CD8-positive, alpha-beta memory T cell (primary cell): ENCODE results near the gene CFAP52. TPM values are rescaled to one million over a fixed set of nuclear protein-coding genes. Genes with fewer than 3 reads are reported as not detected.
A peak's percentile ranks its signal among the peaks of the same experiment; 100 is the strongest.
"Not testable (repeated sequence)": the region's sequence is repeated elsewhere in the genome, so short reads cannot be mapped to it uniquely, and the experiment has no call there.

Experiments used
- CTCF ChIA-PET: fragments of 350-600 bp; sonication (Branson Sonifier 250); formaldehyde crosslinking; loops from one replicate; lab custom pipeline; 2021; ENCODE audit warnings: antibody characterized with exemption; lab: Charles Lee
- POLR2A ChIA-PET: fragments of 350-600 bp; sonication (Branson Sonifier 250); formaldehyde crosslinking; loops from one replicate; lab custom pipeline; 2021; ENCODE audit warnings: antibody characterized with exemption; lab: Charles Lee
- DNase-seq, 5 donors: peaks; one replicate each; pipeline versions ENCODE4 v3.0.0 to v3.0.0-alpha.2; 2020 to 2022; ENCODE audit warnings: mixed read lengths in 1 of 5
- H3K27ac ChIP-seq: one replicate; pipeline ENCODE4 v1.7.0; 2013; ENCODE audit warnings: low read depth, mild to moderate bottlenecking, low read length, moderate library complexity
- H3K27me3 ChIP-seq: 2 replicates; pipeline ENCODE4 v1.7.0; 2013; ENCODE audit warnings: low read length, mild to moderate bottlenecking; ENCODE audit not compliant: insufficient read depth, poor library complexity, severe bottlenecking
- H3K36me3 ChIP-seq: 2 replicates; pipeline ENCODE4 v1.7.0; 2013; ENCODE audit warnings: mild to moderate bottlenecking, low read length, moderate library complexity; ENCODE audit not compliant: insufficient read depth
- H3K4me1 ChIP-seq: 2 replicates; pipeline ENCODE4 v1.7.0; 2013; ENCODE audit warnings: mild to moderate bottlenecking, low read length, moderate library complexity; ENCODE audit not compliant: insufficient read depth
- H3K4me3 ChIP-seq: 2 replicates; pipeline ENCODE4 v1.7.0; 2013; ENCODE audit warnings: mild to moderate bottlenecking, low read length
- H3K9me3 ChIP-seq: 2 replicates; pipeline ENCODE4 v1.7.0; 2013; ENCODE audit warnings: mild to moderate bottlenecking, low read length
- H3K27ac Mint-ChIP-seq, 8 donors: one replicate each; pipeline ENCODE4 v1.8.0; 2020 to 2021; ENCODE audit warnings: mixed read lengths in 8 of 8, mild to moderate bottlenecking in 6 of 8, inconsistent platforms in 3 of 8, moderate library complexity in 3 of 8
- H3K27me3 Mint-ChIP-seq, 2 donors: one replicate each; pipeline ENCODE4 v1.8.0; 2020 to 2021; ENCODE audit warnings: mixed read lengths in 2 of 2, mild to moderate bottlenecking in 1 of 2, moderate library complexity in 1 of 2
- H3K36me3 Mint-ChIP-seq, 3 donors: one replicate each; pipeline ENCODE4 v1.8.0; 2020 to 2021; ENCODE audit warnings: mixed read lengths in 3 of 3, inconsistent platforms in 1 of 3, mild to moderate bottlenecking in 1 of 3
- H3K4me1 Mint-ChIP-seq, 3 donors: one replicate each; pipeline ENCODE4 v1.8.0; 2020 to 2021; ENCODE audit warnings: mixed read lengths in 3 of 3, inconsistent platforms in 1 of 3, mild to moderate bottlenecking in 1 of 3
- H3K4me3 Mint-ChIP-seq, 7 donors: one replicate each; pipeline ENCODE4 v1.8.0; 2020 to 2021; ENCODE audit warnings: mixed read lengths in 7 of 7, mild to moderate bottlenecking in 6 of 7, moderate library complexity in 4 of 7, inconsistent platforms in 2 of 7
- H3K9me3 Mint-ChIP-seq, 5 donors: one replicate each; pipeline ENCODE4 v1.8.0; 2020 to 2022; ENCODE audit warnings: mixed read lengths in 5 of 5, mild to moderate bottlenecking in 3 of 5, moderate library complexity in 2 of 5, inconsistent platforms in 1 of 5
- polyA plus RNA-seq: library from polyadenylated mRNA; unstranded; fragments of 300-500 nt; fragmentation: Illumina TruSeq; gene quantifications from one replicate; pipeline ENCODE4 v1.2.3, GENCODE V29; 2021
- total RNA-seq, 2 experiments: library from RNA; stranded (reverse); gene quantifications; one replicate each; pipeline ENCODE4 v1.2.3, GENCODE V29; 2021

CFAP52 gene
- total and polyA plus RNA-seq, 3 experiments from 2014 or later: not detected

DNA sequence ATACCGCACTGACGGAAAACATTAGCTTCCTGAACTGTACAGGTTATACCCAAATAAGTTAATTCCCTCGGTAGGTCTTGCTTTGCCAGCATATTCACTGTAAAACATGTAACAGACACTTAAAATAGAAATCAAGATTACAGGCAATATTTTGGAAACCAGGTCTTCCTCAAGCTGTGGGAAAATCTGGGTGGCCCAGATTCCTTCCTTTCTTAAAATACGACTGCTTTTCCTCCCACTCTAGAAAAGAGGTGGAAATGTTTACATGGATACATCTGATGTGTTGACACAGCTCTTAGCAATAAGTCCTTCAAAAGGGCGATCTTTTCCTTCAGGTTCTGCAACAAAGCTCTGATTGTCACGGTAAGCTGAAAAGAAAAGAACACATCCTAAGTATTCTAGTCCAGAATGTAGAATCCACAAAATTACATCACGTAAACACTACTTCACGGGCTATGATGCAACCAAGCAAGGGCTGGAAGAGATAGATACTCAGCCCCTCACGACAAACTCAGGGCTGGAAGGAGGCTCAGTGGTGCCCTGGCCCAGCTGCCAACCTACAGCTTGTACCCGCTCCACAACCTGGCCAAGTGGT, 19.2 kb upstream of the CFAP52 start:
- Histone ChIP-seq H3K9me3 (no peaks in the 10 kb centered on the region), H3K27ac (no peak overlapping the region), H3K4me3 (no peak overlapping the region), H3K4me1 (no peaks in the 10 kb centered on the region), H3K36me3 (no peaks in the 10 kb centered on the region), H3K27me3 (no peaks in the 10 kb centered on the region)
- peaks cover 1 to 14% (median 2%) of the 10 kb centered on the region in 3 donors for H3K4me1 Mint-ChIP-seq
- H3K36me3 Mint-ChIP-seq: peaks cover 1 to 40% (median 4%) of the 10 kb centered on the region in 3 donors
- H3K27me3 Mint-ChIP-seq: no peaks in the 10 kb centered on the region
- CTCF ChIA-PET: interaction anchor here (1.5 kb wide), 1 partner anchor 8 kb away, joined by 4 read pairs; no protein-coding TSS in a partner anchor
- no peak overlapping the region for H3K27ac Mint-ChIP-seq
- H3K9me3 Mint-ChIP-seq: no peaks in the 10 kb centered on the region
- no peak overlapping the region for H3K4me3 Mint-ChIP-seq
- POLR2A ChIA-PET: no interaction called here
- no peak for DNase-seq

DNA sequence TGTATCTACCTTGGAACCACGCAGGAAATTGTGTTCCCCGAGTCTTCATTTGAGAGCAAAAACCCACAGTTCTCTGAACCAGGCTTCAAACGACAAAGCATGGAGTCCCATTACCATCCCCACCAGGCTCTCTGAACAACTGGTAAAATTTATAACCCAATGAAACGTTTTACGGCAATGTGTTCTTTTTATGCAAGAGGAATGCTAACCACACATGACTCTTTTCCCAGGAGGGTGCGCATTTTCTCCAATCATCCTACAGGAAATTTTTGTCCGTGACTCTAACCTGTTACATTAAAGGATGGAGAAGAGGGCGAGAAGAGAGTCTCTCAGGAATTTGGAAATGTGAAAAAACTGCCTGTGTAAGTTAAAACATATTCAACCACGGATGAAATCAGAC, 18.6 kb upstream of the CFAP52 start:
- Mint-ChIP-seq H3K9me3 (no peaks in the 10 kb centered on the region), H3K27ac (no peak overlapping the region), H3K4me3 (no peak overlapping the region), H3K4me1 (peaks cover 7 to 20% (median 7%) of the 10 kb centered on the region in 3 donors), H3K36me3 (peaks cover 6 to 45% (median 8%) of the 10 kb centered on the region in 3 donors), H3K27me3 (no peaks in the 10 kb centered on the region)
- no peak overlapping the region for H3K4me3 ChIP-seq
- no peak for DNase-seq
- ChIA-PET POLR2A (no interaction called here), CTCF (no interaction called here)
- H3K27me3 ChIP-seq: no peaks in the 10 kb centered on the region
- no peak overlapping the region for H3K27ac ChIP-seq
- no peaks in the 10 kb centered on the region for H3K36me3 ChIP-seq
- H3K4me1 ChIP-seq: no peaks in the 10 kb centered on the region
- H3K9me3 ChIP-seq: no peaks in the 10 kb centered on the region

DNA sequence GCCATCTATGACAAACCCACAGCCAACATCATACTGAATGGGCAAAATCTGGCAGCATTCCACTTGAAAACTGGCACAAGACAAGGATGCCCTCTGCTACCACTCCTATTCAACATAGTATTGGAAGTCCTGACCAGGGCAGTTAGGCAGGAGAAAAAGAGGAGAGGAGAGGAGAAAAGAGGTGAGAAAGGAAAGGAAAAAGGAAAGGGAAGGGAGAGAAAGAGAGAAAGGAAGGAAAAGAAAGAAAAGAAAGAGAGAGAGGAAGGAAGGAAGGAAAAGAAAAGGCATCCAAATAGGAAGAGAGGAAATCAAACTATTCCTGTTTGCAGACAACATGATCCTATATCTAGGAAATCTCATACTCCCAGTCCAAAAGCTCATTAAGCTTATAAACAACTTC, 12.3 kb upstream of the CFAP52 start:
- H3K36me3 Mint-ChIP-seq: peaks cover 17 to 45% (median 17%) of the 10 kb centered on the region in 3 donors
- H3K9me3 ChIP-seq: no peaks in the 10 kb centered on the region
- no peaks in the 10 kb centered on the region for H3K36me3 ChIP-seq
- H3K27ac ChIP-seq: no peak overlapping the region
- H3K27me3 ChIP-seq: no peaks in the 10 kb centered on the region
- no peaks in the 10 kb centered on the region for H3K9me3 Mint-ChIP-seq
- peak overlapping the region in 2 of 7 donors; percentile 25 to 36 for H3K4me3 Mint-ChIP-seq
- DNase-seq: no peak
- ChIA-PET CTCF (interaction anchor here (1.3 kb wide), 1 partner anchor 7 kb away, joined by 4 read pairs; no protein-coding TSS in a partner anchor), POLR2A (no interaction called here)
- H3K4me3 ChIP-seq: no peak overlapping the region
- peaks cover 13% of the 10 kb centered on the region for H3K4me1 ChIP-seq
- H3K27me3 Mint-ChIP-seq: peaks cover 0 to 1% of the 10 kb centered on the region in 2 donors
- peak overlapping the region in 4 of 8 donors; percentile 7 to 75 (median 67) for H3K27ac Mint-ChIP-seq
- H3K4me1 Mint-ChIP-seq: peaks cover 40 to 58% (median 49%) of the 10 kb centered on the region in 3 donors

DNA sequence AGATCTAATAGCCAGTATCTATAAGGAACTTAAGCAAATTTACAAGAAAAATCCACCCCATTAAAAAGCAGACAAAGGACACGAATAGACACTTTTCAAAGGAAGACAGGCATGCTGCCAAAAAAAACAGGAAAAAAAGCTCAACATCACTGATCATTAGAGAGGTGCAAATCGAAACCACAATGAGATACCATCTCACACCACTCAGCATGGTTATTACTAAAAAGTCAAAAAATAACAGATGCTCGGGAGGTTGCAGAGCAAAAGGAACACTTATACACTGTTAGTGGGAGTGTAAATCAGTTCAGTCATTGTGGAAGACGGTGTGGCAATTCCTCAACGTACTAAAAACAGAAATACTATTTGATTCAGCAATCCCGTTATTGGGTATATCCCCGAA, 10.4 kb upstream of the CFAP52 start:
- peak overlapping the region; percentile 11 to 80 (median 74) for H3K4me3 Mint-ChIP-seq
- POLR2A ChIA-PET: no interaction called here
- H3K36me3 Mint-ChIP-seq: peaks cover 17 to 57% (median 20%) of the 10 kb centered on the region in 3 donors
- H3K27me3 Mint-ChIP-seq: peaks cover 0 to 1% of the 10 kb centered on the region in 2 donors
- peak overlapping the region; percentile 8 to 85 (median 68) for H3K27ac Mint-ChIP-seq
- Histone ChIP-seq H3K9me3 (no peaks in the 10 kb centered on the region), H3K4me1 (peaks cover 13% of the 10 kb centered on the region), H3K36me3 (no peaks in the 10 kb centered on the region), H3K27me3 (no peaks in the 10 kb centered on the region), H3K4me3 (no peak overlapping the region), H3K27ac (no peak overlapping the region)
- peak in 1 of 5 donors; percentile 21 for DNase-seq
- CTCF ChIA-PET: interaction anchor here (0.7 to 1.4 kb wide), 4 partner anchors 9 to 11 kb away, joined by 3 to 4 read pairs (median 4); partner anchors contain the start of gene CFAP52
- H3K9me3 Mint-ChIP-seq: no peaks in the 10 kb centered on the region
- H3K4me1 Mint-ChIP-seq: peaks cover 41 to 55% (median 52%) of the 10 kb centered on the region in 3 donors

DNA sequence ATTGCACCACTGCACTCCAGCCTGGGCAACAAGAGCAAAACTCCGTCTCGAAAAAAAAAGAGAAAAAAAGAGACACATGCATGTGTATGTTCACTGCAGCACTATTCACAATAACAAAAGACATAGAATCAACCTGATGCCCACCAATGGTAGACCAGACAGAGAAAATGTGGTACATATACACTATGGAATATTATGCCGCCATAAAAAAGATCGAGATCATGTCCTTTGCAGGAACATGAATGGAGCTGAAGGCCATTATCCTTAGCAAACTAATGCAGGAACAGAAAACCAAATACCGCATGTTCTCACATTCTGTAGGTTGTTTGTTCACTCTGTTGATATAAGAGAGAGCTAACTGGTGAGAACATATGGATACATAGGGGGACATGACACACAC, 9.7 kb upstream of the CFAP52 start:
- H3K9me3 Mint-ChIP-seq, H3K27ac ChIP-seq, H3K9me3 ChIP-seq, DNase-seq, H3K4me3 ChIP-seq, H3K27me3 ChIP-seq, H3K27me3 Mint-ChIP-seq, POLR2A ChIA-PET, H3K36me3 ChIP-seq: not testable (repeated sequence)
- peaks cover 13% of the 10 kb centered on the region for H3K4me1 ChIP-seq
- peak overlapping the region in 6 of 7 donors; percentile 5 to 80 (median 58) for H3K4me3 Mint-ChIP-seq
- peaks cover 41 to 57% (median 52%) of the 10 kb centered on the region in 3 donors for H3K4me1 Mint-ChIP-seq
- CTCF ChIA-PET: interaction anchor here (1.4 kb wide), 1 partner anchor 10 kb away, joined by 4 read pairs; no protein-coding TSS in a partner anchor
- peaks cover 17 to 57% (median 20%) of the 10 kb centered on the region in 3 donors for H3K36me3 Mint-ChIP-seq
- H3K27ac Mint-ChIP-seq: peak overlapping the region in 7 of 8 donors; percentile 12 to 78 (median 68)

DNA sequence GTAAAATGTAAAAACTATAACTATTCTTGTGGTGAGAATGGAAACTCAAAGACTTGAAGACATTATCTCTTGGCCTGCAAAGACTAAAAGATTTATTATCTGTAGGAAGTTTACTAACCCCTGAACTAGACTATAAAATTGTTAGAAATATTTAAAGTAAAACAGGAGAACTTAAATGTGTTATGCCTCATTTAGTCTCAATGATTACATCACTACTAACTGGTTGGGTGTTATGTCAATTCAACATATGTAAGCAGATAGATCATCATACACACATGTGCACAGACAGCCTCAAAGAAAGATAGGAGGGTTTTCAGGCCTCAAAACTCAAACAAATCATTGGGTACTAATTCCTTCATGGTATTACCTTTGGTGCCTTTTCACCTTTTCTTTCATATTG, 8.4 kb upstream of the CFAP52 start:
- H3K9me3 ChIP-seq: no peaks in the 10 kb centered on the region
- peaks cover 11 to 50% (median 15%) of the 10 kb centered on the region in 3 donors for H3K36me3 Mint-ChIP-seq
- no peak for DNase-seq
- peak overlapping the region in 1 of 7 donors; percentile 55 for H3K4me3 Mint-ChIP-seq
- H3K4me1 ChIP-seq: peaks cover 13% of the 10 kb centered on the region
- H3K4me3 ChIP-seq: no peak overlapping the region
- no peak overlapping the region for H3K27ac ChIP-seq
- no peaks in the 10 kb centered on the region for H3K36me3 ChIP-seq
- peaks cover 0 to 1% of the 10 kb centered on the region in 2 donors for H3K27me3 Mint-ChIP-seq
- H3K9me3 Mint-ChIP-seq: no peaks in the 10 kb centered on the region
- H3K27me3 ChIP-seq: no peaks in the 10 kb centered on the region
- ChIA-PET POLR2A (no interaction called here), CTCF (no interaction called here)
- H3K4me1 Mint-ChIP-seq: peaks cover 35 to 57% (median 49%) of the 10 kb centered on the region in 3 donors
- H3K27ac Mint-ChIP-seq: peak overlapping the region in 2 of 8 donors; percentile 3 to 38

DNA sequence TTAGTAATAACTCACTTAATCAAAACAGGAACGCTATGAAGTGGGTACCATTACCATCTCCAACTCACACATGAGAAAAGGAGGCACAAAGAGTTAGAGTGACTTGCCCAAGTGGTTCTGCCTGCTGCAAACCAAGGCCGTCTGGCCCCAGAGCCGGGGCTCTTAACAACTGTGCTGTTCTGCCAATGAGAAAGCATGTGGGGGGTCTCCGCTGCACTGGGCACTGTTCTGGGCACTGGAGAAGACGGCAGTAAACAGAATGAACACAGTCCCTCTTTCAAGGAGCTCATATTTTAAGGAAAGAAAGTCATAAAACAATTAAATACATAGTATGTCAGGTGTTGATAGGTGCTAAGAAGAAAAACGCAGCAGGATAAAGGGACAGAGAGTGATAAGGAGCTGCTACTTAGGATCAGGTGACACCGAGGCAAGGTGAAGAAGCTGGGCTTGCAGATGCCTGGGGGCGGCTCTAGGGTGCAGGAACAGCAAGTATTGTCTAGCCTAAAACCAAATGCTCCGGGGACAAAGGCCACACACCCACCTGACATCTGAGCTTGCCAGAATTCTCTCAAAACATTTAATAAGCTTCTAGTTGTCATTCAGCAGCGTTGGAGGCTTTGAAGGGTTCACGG, 7.4 kb upstream of the CFAP52 start:
- H3K4me3 ChIP-seq: no peak overlapping the region
- Mint-ChIP-seq H3K27me3 (no peaks in the 10 kb centered on the region), H3K4me3 (no peak overlapping the region), H3K9me3 (no peaks in the 10 kb centered on the region), H3K27ac (no peak overlapping the region), H3K4me1 (peaks cover 39 to 59% (median 49%) of the 10 kb centered on the region in 3 donors), H3K36me3 (peaks cover 7 to 44% (median 11%) of the 10 kb centered on the region in 3 donors)
- CTCF ChIA-PET: no interaction called here
- no peaks in the 10 kb centered on the region for H3K27me3 ChIP-seq
- H3K9me3 ChIP-seq: no peaks in the 10 kb centered on the region
- POLR2A ChIA-PET: no interaction called here
- H3K27ac ChIP-seq: no peak overlapping the region
- H3K4me1 ChIP-seq: peaks cover 13% of the 10 kb centered on the region
- no peak for DNase-seq
- H3K36me3 ChIP-seq: no peaks in the 10 kb centered on the region

DNA sequence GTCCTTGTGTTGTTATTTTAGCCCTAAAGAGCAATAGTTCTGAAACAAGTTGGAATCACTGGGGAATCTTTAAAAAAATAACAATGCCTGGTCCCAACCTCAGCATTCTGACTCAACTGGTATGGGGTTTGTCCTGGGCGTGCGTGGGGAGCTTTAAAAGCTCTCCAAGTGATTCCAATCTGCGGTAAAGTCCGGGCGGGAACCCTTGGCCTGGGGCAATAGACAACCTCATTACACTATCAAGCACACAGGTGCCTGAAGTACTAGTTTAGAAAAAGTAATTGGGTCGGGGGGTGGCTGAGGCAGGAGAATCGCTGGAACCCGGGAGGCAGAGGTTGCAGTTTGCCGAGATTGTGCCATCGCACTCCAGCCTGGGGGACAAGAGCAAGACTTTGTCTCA, 5.2 kb upstream of the CFAP52 start:
- POLR2A ChIA-PET: no interaction called here
- Histone ChIP-seq H3K4me1 (peaks cover 10% of the 10 kb centered on the region), H3K27ac (no peak overlapping the region), H3K27me3 (no peaks in the 10 kb centered on the region), H3K4me3 (no peak overlapping the region), H3K9me3 (no peaks in the 10 kb centered on the region), H3K36me3 (no peaks in the 10 kb centered on the region)
- peaks cover 0 to 2% of the 10 kb centered on the region in 2 donors for H3K27me3 Mint-ChIP-seq
- H3K9me3 Mint-ChIP-seq: no peaks in the 10 kb centered on the region
- peak overlapping the region in 1 of 8 donors; percentile 47 for H3K27ac Mint-ChIP-seq
- H3K4me3 Mint-ChIP-seq: peak overlapping the region in 1 of 7 donors; percentile 63
- no peak for DNase-seq
- H3K4me1 Mint-ChIP-seq: peaks cover 30 to 56% (median 50%) of the 10 kb centered on the region in 3 donors
- peaks cover 6 to 41% (median 9%) of the 10 kb centered on the region in 3 donors for H3K36me3 Mint-ChIP-seq
- CTCF ChIA-PET: no interaction called here
